Stomach (tissue), 9 donors: Measurements from ENCODE around the gene RFX2. TPM values are rescaled to one million over a fixed set of nuclear protein-coding genes. Genes with fewer than 3 reads are reported as not detected.

Source experiments
- DNase-seq, 2 donors: peaks; one replicate each; pipeline versions ENCODE4 v3.0.0 to v3.0.0-alpha.2; 2013 to 2019
- H3K27ac ChIP-seq, 5 donors: fragments of 200-600 bp in 4 of 5; sonication (generic) in 4 of 5; one replicate each; pipeline ENCODE4 v1.5.1; 2013 to 2019; ENCODE audit warnings: mild to moderate bottlenecking in 1 of 5, moderate library complexity in 1 of 5
- H3K27me3 ChIP-seq, 3 donors: fragments of 200-600 bp; sonication (generic); one replicate each; pipeline ENCODE4 v1.5.1; 2017 to 2019; ENCODE audit warnings: mixed run types in 1 of 3
- H3K36me3 ChIP-seq, 4 donors: fragments of 200-600 bp; sonication (generic); 1 replicate in 3 of 4; 2 replicates in 1 of 4; pipeline ENCODE4 v1.5.1; 2016 to 2019
- H3K4me1 ChIP-seq, 4 donors: fragments of 200-600 bp; sonication (generic); one replicate each; pipeline ENCODE4 v1.5.1; 2016 to 2019
- H3K4me3 ChIP-seq, 4 donors: fragments of 200-600 bp; sonication (generic) in 3 of 4; one replicate each; pipeline ENCODE4 v1.5.1; 2016 to 2019; ENCODE audit warnings: mild to moderate bottlenecking in 1 of 4
- H3K9me3 ChIP-seq, 4 donors: fragments of 200-600 bp; sonication (generic); one replicate each; pipeline ENCODE4 v1.5.1; 2016 to 2019
- EP300 ChIP-seq: sonication (generic); formaldehyde crosslinking; IDR thresholded peaks from one replicate; pipeline ENCODE4 v1.6.1; 2017; ENCODE audit warnings: antibody characterized with exemption
- POLR2A ChIP-seq, 4 donors: fragments of 450-650 bp; IDR thresholded peaks; one replicate each; pipeline ENCODE4 v1.6.1; 2016; ENCODE audit warnings: antibody characterized with exemption in 4 of 4, control low read depth in 2 of 4, mild to moderate bottlenecking in 1 of 4, moderate library complexity in 1 of 4
- POLR2AphosphoS5 ChIP-seq, 3 donors: sonication (generic); formaldehyde crosslinking; IDR thresholded peaks; one replicate each; pipeline ENCODE4 v1.6.1; 2016; ENCODE audit warnings: antibody characterized with exemption in 3 of 3
- WGBS, 5 donors: extraction: QIAGEN DNeasy Blood & Tissue Kit in 3 of 5; methylation state at CpG; one replicate each; pipeline versions ENCODE4 v1.1.5 to v1.1.7; 2013 to 2018; 5-methylcytosine and 5-hydroxymethylcytosine counted together
- intact Hi-C: fragments of 100-400 bp; cut with DNase I; formaldehyde crosslinking; loops from one replicate; pipeline ENCODE4 v1.15.1; 2023; ENCODE audit warnings: low total_unique reads
- polyA plus RNA-seq, 3 donors: library from polyadenylated mRNA; stranded (reverse); fragments of 200-250 nt; gene quantifications; one replicate each; pipeline ENCODE4 v1.2.3, GENCODE V29; 2013
- total RNA-seq, 5 donors: library from RNA; depleted of rRNA; stranded (reverse); fragments of >200 nt; gene quantifications; one replicate each; pipeline versions ENCODE4 v1.1.0 to v1.2.3, GENCODE V29; 2014 to 2016
- TF ChIP-seq, protein P1 (sequence below), 7 experiments: fragments of 450-650 bp in 4 of 7; fragments of 200-600 bp in 3 of 7; sonication (generic) in 3 of 7; IDR thresholded peaks; one replicate each; pipeline ENCODE4 v1.5.1; 2016 to 2019; ENCODE audit warnings: antibody characterized with exemption in 7 of 7, control low read depth in 2 of 7, mild to moderate bottlenecking in 1 of 7
- donor health status: healthy with polysubstance abuse.
- donor health status: Bipolar disorder and iron deficiency.
- donor health status: healthy.

Gene RFX2
- total and polyA plus RNA-seq, 8 donors: 1.2 to 123 (median 8.0) TPM

DNA sequence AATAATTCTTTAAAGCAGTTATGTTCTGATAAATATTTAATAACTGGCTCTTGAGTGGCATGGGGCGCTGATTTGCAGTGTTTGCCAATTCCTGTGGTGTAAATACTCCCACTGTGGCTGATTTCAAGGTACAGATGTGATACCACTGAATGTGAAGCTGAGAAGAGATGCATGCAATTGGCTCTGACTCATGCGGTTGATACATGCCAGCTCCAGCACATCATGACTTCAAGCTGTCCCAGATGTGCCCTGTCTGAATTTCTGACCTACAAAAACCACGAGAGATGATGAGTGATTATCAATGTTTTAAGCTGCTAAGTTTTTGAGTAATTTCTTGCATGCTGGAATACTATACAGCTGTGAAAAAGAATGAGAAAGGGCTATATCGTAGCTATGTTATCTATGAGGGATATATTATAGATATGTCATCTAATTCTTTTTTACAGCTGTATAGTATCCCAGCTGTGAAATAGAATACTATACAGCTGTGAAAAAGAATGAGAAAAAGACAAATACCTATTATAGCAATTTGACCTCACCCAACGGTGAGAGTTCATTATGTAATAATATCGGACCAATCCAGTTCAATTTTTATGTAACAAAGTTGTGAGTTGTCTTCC, 17.5 kb upstream of the RFX2 start:
- Histone ChIP-seq H3K27me3 (no peaks in the 10 kb centered on the region), H3K36me3 (no peaks in the 10 kb centered on the region), H3K4me3 (no peak overlapping the region), H3K9me3 (peaks cover 0 to 7% (median 0%) of the 10 kb centered on the region in 4 donors), H3K27ac (no peak overlapping the region), H3K4me1 (no peaks in the 10 kb centered on the region)
- intact Hi-C loops: loop anchor here (2.0 kb wide), 1 partner anchor 79 kb away; no protein-coding TSS in a partner anchor
- DNase-seq: no peak
- TF ChIP-seq POLR2AphosphoS5 (IDR thresholded peaks at IDR 0.05): no peak
- TF ChIP-seq, protein P1, sequence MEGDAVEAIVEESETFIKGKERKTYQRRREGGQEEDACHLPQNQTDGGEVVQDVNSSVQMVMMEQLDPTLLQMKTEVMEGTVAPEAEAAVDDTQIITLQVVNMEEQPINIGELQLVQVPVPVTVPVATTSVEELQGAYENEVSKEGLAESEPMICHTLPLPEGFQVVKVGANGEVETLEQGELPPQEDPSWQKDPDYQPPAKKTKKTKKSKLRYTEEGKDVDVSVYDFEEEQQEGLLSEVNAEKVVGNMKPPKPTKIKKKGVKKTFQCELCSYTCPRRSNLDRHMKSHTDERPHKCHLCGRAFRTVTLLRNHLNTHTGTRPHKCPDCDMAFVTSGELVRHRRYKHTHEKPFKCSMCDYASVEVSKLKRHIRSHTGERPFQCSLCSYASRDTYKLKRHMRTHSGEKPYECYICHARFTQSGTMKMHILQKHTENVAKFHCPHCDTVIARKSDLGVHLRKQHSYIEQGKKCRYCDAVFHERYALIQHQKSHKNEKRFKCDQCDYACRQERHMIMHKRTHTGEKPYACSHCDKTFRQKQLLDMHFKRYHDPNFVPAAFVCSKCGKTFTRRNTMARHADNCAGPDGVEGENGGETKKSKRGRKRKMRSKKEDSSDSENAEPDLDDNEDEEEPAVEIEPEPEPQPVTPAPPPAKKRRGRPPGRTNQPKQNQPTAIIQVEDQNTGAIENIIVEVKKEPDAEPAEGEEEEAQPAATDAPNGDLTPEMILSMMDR (IDR thresholded peaks at IDR 0.05): no peak
- no peak for TF ChIP-seq EP300
- no peak for TF ChIP-seq POLR2A (IDR thresholded peaks at IDR 0.05)
- WGBS, 5 donors: 84 to 89% (median 88%) methylated on average over 6 of the region's 6 CpGs

DNA sequence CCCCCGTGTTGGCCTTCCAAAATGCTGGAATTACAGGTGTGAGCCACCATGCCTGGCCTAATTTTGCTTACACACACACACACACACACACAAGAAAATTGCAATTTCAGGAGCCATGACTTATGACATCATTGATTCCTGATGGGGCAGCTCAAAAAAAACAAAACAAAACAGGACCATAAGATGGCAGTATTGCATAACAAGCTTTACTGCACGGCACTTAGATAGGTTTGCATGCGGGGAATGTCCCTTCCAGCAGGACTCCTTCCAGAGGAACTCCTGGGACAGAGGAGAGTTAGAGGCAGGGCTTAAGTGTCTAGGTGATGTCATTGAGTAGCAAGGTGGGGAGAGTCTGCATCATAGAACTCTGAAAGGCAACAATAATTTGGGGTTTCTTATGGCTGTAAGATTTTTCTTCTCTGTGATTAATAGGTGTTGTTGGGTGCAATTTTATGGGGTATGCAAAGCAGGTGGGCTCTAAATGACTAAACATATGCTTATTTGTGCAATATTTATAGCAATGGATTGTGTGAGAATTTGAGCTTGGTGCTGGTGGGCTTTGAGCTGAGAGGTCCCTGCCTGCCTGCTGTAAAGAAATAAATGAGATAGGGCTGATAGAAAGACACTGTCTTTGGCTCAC, 16.2 kb upstream of the RFX2 start:
- DNase-seq: peak in 1 of 2 donors; percentile 49
- Histone ChIP-seq H3K4me3 (no peak overlapping the region), H3K9me3 (peaks cover 0 to 7% (median 0%) of the 10 kb centered on the region in 4 donors), H3K36me3 (no peaks in the 10 kb centered on the region), H3K27ac (no peak overlapping the region), H3K4me1 (no peaks in the 10 kb centered on the region), H3K27me3 (no peaks in the 10 kb centered on the region)
- TF ChIP-seq POLR2AphosphoS5 (IDR thresholded peaks at IDR 0.05): no peak
- TF ChIP-seq, protein P1 (IDR thresholded peaks at IDR 0.05): peak in 1 of 7 experiments; percentile 10
- intact Hi-C loops: loop anchor here (2.0 kb wide), 1 partner anchor 78 kb away; no protein-coding TSS in a partner anchor
- 35 to 56% (median 41%) methylated on average over 3 of the region's 3 CpGs for WGBS, 5 donors

DNA sequence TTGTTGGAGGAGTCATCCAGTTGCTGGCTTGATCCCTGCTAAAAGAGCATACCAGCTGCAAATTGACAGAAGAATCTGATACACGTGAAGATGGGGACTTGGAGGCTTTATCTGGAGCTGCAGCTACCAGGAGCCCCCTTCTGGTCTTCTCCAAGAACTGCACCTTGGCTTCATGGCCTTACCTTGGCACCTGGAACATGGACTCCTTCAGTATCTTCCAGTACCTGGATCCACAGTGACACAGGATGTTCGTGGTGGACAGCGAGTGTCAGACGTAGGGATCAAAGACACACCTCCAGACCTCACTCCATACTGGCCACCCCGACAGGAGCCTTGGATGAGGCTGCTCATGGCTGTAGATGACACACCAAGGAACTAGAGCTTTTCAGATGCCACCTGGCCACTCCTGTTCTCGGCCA, 15.3 kb upstream of the RFX2 start:
- no peak overlapping the region for H3K4me3 ChIP-seq
- DNase-seq: peak; percentile 69 to 80
- H3K36me3 ChIP-seq: no peaks in the 10 kb centered on the region
- no peak overlapping the region for H3K27ac ChIP-seq
- TF ChIP-seq, protein P1 (IDR thresholded peaks at IDR 0.05): peak in 6 of 7 experiments; percentile 64 to 98 (median 88)
- TF ChIP-seq POLR2A (IDR thresholded peaks at IDR 0.05): no peak
- no peak for TF ChIP-seq EP300
- no peak for TF ChIP-seq POLR2AphosphoS5 (IDR thresholded peaks at IDR 0.05)
- 18 to 37% (median 26%) methylated on average over 6 of the region's 6 CpGs for WGBS, 5 donors
- no peaks in the 10 kb centered on the region for H3K4me1 ChIP-seq
- peaks cover 0 to 7% (median 0%) of the 10 kb centered on the region in 4 donors for H3K9me3 ChIP-seq
- H3K27me3 ChIP-seq: no peaks in the 10 kb centered on the region
- intact Hi-C loops: no loop called here

DNA sequence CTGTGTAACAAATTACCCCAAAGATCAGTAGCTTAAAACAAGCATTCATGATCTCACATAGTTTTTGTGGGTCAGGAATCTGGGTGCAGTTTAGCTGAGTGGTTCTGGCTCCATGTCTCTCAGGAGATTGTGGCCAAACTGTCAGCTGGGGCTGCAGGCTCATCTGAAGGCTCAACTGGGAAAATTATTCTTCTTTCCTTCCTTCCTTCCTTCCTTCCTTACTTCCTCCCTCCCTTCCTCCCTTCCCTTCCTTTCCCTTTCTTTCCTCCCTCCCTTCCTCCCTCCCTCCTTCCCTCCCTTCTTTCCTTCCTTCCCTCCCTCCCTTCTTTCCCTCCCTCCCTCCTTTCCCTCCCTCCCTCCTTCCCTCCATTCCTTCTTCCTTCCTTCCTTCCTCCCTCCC, 8.7 kb upstream of the RFX2 start:
- Histone ChIP-seq H3K4me3 (no peak overlapping the region), H3K36me3 (no peaks in the 10 kb centered on the region), H3K9me3 (peaks cover 0 to 12% (median 3%) of the 10 kb centered on the region in 4 donors), H3K27me3 (no peaks in the 10 kb centered on the region), H3K4me1 (no peaks in the 10 kb centered on the region), H3K27ac (no peak overlapping the region)
- intact Hi-C loops: no loop called here
- no peak for DNase-seq
- TF ChIP-seq, protein P1 (IDR thresholded peaks at IDR 0.05): no peak
- TF ChIP-seq EP300 (no peak), POLR2AphosphoS5 (IDR thresholded peaks at IDR 0.05) (no peak), POLR2A (IDR thresholded peaks at IDR 0.05) (no peak)
